Endothelial cell of hepatic sinusoid (primary cell): Measurements from ENCODE around the gene TSPOAP1.
"Not testable (repeated sequence)": the region's sequence is repeated elsewhere in the genome, so short reads cannot be mapped to it uniquely, and the experiment has no call there.

ENCODE experiments used
- in situ Hi-C: cut with HindIII; loops from 2 replicates; pipeline ENCODE4 v1.10.0; 2017; ENCODE audit warnings: low sequenced_read_pairs

The TSPOAP1 gene

DNA sequence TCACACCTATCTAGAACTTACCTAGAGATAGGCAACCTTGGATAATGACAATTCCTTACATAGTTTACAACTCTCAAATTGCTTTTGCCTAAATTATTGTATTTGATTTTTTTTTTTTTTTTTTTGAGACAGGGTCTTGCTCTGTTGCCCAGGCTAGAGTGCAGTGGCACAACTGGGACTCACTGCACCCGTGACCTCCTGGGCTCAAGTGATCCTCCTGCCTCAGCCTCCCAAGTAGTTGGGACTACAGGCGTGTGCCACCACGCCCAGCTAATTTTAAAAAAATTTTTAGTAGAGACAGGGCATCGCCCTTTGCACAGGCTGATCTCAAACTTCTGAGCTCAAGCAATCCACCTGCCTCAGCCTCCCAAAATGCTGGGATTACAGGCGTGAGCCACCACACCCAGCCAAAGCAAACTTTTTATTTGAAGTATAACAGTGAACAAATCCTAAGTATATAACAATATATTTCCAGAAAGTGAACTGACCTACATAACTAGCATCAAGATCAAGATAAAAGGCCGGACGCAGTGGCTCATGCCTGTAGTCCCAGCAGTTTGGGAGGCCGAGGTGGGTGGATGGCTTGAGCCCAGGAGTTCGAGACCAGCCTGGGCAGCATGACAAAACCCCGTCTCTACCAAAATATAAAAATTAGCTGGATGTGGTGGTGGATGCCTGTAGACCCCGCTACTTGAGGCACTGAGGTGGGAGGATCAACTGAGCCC lies 12.7 kb upstream of the TSPOAP1 start:
- in situ Hi-C loops = not testable (repeated sequence)

DNA sequence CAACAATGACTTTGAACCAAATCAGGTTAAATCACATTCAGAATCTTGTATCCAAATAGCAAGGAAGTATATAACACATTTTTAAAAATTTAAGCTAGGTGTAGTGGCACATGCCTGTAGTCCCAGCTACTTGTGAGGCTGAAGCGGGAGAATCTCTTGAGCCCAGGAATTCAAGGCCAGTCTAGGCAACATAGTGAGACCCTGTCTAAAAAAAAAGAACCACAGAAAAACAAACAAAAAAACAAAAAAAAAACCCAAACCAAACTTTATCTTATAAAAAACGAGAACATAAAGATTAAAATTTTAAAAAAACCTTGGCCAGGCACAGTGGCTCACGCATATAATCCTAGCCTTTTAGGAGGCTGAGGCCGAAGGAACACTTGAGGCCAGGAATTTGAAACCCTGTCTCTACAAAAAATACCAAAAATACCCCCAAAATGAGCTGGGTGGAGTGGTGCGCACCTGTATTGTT lies 11.8 kb upstream of the TSPOAP1 start:
- in situ Hi-C loops = no loop called here

DNA sequence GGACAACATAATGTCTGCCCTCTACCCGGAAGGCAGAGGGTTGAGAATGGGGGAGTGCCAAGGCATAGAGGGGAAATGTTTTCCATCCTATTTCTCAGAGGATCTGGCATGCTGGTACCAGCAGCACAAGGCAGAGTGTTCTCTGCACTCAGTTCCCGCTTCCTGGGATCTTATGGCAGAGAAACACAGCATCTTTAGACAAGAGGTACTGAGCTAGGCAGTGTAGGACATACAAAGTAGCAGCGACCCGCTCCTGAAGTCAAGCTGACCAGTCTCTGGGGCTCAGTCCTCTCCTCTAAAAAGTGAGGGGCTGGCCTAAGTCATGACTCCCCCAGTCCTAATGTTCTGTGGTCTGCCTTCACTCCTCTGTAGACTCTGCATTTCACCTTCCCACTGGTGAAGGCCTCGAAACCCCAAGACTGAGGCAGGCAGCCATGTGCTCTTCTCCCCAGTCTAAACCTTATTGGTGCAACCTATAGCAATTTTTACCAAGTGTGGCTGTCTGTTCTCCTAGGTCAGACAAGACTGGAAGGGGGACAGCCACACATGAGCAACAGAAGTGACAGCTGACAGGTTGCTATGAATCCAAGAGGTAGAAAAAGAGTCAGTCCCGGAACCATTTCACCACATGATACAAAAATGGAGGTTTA lies 11.3 kb upstream of the TSPOAP1 start:
- in situ Hi-C loops = no loop called here

DNA sequence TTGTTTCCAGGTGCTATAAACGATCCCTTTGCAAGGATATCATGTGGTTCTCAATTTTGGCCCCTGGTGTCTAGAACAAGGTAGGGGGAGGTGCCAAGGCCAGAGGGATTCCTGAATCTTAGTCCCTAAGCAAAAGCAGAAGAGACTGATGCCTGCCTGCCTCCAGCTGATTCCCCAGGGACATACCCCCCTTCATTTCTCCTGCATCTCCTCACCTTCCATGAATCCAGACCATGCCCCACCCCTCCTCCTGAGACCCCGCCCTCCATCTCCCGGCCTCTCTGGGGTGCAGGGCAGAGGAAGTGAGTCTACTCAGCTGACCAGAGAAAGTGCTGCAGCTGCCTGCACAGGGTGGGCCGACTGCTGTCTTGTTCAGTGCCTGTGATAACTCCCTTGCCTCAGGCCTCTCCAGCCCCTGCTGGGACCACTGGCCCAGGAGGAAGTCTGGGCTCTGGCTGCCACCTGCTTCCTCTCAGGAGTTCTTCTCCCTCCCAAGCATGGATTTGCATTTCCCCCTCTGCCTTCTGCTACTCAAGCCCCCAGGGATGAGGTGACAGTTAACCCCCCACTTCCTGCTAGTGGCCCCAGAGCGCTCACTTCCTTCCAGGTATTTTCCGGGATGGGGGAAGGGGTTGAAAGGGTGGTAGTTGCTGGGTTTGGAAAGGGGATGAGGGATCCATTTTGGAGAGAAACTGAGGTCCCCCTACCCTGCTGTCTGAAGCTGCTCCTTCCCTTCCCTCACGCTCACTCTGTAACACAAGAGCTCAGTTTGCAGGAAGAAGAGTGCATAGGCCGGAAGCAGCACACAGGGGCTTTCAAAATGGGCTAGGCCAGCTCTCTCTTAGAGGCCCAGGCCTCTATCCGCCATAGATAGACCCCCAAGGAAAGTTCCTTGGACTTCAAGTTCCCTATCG lies 10.5 kb upstream of the TSPOAP1 start:
- in situ Hi-C loops = no loop called here

DNA sequence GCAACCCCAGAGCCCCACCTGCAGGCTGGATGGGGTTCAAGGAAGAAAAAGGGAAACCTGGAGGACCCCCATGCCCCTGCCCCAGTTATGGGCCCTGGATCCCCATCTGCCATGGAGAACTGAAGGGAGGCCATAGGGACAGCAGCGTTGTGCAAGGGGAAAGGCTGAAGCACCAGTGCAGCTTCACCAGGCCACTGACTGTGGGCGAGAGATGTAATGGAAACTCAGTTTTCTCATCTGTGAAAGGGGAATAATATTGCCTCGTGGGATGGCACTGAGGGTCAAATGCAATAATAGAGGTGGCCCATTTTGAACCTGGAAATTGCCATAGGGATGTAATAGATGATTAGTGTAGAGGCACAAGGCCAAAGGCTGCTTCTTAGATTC lies 9.9 kb upstream of the TSPOAP1 start:
- in situ Hi-C loops = no loop called here

DNA sequence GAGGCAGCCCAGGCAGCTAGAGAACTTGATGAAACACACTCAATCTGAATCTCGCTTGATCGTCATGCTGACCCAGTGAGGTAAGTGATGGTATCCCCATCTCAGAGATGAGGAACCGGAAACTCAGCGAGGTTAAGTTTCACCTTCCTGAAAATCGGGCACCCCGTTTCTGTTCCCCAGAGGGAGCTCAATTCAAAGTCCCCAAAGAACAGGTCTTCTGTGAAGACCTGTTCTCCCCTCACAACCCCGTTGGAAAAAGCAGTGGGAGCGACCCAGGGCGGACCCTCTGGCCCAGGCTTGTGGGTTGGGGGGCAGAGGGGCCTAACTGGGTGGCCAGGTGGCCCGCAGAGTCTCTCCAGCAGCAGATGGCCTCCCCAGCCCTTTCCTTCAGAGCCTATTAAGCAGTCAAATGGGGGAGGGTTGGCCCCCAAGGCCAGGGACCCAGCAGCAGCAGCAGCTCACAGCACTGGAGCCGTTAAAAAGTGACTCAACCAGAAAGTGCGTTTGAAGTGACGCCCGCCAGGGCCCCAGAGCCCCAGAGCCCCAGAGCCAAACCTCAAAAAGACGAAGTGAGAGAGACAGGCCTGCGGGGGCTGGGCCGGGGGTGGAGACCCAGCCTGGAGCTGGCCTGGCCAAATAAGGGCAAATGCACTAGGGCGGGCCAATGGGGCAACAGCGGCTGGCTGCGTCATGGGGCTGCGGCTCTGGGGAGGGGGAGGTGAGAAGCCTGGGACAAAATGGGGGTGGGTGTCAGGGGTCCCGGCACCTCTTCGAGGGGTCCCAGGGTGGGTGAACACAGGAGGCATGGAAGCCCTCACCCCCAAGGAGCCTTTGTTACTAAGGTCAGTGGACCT lies 9.2 kb upstream of the TSPOAP1 start:
- in situ Hi-C loops = no loop called here

DNA sequence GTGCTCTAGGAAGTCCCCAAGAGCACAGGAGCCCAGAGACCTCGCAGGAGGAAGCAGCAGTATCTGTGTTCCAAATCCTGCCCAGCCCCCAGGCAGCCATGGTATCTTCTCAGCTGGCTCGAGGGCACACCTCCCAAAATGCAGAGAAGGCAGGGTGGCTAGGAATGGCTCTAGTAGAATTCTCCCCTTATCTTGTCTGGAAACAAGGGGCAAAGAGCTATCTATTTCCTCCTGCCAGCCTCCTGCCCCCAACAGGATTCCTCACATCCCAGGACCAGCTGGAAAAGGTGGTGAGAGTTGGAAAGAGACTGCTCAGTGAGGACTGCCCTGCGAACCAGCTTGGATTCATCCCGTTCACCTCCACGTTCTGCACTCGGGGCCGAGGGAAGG lies 8.6 kb upstream of the TSPOAP1 start:
- in situ Hi-C loops = no loop called here

DNA sequence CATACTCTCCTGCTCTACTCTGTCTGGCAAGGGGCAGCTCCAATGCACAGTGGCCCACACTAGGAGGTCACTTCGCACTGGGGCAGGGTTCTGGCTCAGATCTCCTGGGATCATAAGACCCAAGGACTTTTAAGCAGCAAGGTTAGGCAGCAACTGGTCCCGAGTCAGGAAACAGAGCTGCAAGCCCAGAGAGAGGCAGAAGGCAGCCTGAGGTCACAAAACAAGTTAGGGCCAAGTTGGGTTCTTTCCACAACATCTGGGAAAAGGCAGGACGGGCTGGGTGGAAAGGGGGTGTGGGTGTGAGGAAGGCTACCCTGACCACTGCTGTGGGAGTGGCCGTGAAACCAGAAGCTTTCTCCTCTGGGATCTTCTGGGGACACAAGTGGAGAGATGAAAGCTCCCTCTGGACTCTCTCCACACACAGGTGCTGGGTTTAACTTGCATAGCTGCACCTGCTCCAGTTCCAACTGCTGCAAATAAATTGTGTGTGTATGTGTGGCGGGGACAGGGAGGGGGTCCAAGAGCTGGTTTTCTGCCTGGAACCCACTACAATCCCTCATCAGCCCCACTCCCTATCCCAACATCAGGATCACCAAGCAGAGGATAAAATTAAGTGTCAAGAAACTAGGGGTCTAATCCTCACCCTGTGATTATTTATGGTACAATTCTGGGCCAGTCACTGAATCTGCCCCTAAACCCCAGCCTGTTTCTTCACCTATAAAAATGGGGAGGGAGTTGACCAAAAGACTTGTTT lies 8.0 kb upstream of the TSPOAP1 start:
- in situ Hi-C loops = no loop called here

DNA sequence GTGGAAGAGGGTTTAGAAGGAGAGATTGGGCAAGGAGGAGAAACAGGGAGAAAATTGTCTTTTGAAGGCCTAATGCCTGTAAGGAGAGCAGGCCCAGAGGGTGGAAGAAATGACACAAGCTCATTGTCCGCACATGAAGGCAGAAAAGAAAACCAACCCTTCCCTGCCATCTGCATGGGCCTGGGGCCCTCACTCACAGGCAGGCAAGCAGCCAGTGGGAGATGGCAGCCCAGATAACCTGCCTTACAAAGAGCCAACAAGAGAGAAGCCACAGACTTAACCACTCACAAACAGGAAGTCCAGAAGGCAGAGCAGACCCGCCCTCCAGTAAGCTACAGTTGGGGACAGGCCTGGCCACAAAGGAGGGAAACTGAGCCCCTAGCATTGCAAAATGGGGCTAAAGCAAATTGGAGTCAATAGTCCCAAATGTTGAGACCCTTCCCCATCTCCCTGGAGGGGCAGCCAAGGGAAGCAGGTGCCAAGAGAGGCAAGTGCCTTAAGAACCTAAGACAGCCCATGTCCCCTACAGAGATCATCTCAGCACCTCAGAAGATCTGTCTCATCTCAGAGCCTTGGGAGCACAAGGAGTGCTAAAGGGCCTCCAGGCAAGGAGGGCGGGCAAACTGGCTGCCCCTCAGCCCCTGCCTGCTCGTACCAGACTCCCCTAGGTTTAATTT lies 7.3 kb upstream of the TSPOAP1 start:
- in situ Hi-C loops = no loop called here

DNA sequence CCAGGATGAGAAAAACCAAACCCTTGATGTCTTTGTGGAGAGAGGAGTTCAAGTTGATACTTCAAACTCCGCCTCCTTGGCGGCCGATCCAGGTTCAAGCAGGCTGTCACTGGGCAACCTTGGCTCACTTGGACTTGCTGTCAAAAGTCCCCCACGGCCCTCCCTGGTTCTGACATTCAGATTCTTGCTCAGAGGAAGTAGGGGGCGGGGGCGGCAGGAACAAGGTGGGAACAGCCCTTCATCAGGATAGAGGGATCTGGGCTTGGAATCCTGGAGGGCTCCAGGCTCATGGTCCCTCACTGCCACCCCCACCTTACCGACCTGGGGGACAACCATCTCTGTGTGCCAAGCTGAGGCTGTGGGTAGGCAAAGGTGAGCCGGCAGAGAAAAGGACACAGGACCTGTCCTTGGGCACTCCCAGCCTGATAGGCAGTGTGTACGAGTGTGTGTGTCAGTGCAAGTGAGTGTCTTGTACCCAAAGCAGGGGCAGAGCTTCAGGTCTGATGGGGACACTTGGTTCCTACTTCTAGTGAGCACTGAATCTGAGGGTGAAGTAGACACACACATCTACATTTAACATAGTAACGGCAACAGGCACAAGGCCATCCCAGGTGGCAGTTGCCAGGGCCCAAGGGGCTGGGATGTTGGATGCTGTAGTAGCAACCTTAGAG lies 6.6 kb upstream of the TSPOAP1 start:
- in situ Hi-C loops = no loop called here

DNA sequence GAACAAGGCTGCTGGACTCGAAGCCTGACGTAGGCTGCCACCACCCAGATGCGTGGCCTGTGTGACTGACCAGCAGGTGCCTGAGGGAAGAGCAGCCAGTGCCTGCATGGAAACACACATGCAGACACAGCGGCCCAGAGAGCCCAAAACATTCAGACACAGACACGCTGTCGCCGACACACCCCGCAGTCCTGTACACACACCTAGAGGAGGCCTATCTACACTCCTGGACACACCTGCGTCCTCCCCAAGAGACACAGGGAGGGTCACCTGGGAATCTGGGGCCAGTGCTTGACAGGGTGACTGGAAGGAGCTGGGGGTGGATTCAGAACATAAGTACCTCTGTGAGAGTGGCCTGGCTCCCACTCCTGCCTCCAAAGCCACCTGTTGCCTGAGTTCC lies 6.1 kb upstream of the TSPOAP1 start:
- in situ Hi-C loops = no loop called here

DNA sequence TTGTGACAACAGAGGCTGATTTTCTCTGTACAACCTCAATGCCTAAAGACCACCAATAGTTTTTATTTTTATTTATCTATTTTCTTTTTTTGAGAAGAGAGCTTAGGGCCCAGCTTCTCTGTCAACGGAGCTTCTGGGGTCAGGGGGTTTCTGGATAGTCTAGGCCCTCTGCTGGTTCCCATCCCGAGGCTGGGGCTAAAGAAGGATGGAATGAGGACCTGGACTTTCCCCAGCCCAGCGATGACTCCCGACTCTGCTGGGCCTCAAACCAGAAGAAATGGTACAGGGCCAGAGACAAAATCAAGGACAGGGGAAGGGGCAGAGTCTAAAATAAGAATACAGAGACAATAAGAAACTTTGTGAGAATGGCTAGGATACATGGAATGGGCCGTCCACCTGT lies 5.7 kb upstream of the TSPOAP1 start:
- in situ Hi-C loops = no loop called here

DNA sequence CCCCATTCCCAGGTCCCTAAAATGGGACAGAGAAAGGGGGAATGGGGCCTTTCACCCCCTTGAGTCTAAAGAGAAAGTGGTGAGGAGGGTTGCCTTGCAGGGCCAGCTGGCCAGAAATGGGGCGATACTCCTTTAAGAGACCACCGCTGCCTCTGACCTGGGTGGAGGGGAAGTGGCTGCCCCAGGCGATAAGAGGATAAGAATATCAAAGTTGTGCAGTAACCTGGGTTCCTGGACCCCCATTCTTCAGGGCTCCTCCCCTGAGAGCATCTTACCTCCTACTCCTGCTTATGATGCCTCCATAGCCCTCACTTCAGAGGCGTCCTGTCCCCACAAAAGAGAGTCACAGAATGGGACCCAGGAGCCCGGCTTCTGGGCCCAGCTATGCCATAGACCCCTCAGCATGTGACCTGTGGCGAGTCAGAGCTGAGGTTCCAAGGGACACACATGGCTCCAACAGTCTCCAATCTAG lies 5.2 kb upstream of the TSPOAP1 start:
- in situ Hi-C loops = no loop called here

DNA sequence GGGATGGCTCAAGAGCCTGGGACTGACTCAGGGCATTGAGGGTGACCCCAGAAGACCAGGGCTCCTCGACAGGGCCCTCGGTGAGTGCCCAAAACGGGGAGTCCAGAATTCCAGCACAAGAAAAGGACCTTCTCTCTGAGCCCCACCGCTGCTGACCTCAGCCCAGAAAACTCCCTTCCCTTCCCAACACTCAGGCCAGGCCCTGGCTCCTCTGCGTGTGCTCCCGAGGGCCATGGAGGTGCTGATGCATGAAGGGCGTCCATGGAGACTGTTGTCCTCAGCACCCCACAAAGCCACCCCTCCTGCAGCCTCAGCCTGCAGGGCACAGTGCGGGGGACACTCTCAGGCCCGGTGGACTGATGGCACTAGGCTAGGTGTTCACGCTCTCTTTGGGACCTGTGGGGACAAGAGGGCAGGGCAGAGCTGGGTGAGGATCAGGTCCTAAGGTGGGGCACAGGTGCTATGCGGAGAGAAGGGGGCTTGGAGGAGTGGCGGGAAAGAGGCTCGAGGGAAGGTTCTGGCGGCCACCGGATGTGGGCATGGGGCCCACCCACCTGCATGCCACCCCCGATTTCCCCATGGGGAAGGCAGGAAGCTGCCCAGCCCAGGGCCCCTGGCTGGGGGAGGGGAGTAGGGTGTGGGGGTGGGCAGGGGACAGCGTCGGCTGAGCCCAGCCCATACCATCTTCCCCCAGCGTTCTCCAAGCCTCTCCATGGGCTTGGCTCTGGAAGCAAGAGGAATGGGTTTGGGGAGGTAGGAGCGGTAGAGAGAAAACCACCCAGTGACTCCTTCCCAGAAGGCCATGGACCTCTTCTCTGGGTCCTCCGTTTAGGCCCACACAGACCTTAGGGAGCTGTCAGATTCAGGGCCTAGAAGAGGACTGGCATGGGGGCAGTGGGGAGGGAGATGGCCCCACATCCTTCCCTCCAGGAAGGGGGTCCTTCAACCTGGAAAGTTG lies 4.5 kb upstream of the TSPOAP1 start:
- in situ Hi-C loops = no loop called here

DNA sequence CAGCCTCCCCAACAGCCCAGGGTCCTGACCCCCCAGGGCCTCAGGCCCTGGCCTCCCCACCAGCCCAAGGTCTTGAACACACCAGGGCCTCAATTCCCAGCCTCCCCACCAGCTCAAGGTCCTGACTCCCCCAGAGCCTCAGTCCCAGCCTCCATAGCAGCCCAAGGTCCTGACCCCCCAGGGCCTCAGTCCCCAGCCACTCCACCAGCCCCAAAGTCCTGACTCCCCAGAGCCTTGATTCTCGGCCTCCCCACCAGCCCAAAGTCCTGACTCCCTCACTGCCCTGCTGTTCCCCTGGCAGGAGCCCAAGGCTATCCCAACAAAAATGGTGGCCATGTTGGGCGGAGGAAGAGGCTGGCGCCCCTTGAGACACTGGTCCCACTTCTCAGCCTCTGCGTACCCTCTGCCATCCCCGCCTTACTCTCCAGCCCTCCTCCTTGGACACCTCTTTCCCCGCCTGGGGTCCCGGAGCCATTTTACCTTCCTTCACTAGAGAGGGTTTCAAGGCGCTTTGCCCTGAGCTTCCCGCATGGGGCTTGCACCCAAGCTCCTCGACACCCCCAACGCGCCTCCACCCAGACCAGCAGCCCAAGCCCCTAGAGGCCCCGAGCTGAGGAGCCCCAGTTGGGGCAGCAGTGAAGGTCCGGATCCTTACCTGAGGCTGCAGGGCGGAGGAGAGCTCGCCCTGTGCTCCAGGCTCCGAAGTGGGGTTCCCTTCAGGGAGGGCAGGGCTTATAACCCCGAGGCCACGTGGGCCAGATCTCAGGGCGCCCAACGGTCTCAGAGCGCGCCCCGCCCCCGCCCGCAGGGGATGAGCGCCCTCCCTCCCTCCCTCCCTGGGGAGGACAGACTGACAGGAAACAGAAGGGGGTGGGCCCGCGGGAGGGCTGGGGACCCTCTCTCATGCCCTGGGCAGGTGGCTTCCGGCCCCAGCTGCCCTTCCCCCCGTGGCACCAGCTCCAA lies 3.5 kb upstream of the TSPOAP1 start:
- in situ Hi-C loops = no loop called here

DNA sequence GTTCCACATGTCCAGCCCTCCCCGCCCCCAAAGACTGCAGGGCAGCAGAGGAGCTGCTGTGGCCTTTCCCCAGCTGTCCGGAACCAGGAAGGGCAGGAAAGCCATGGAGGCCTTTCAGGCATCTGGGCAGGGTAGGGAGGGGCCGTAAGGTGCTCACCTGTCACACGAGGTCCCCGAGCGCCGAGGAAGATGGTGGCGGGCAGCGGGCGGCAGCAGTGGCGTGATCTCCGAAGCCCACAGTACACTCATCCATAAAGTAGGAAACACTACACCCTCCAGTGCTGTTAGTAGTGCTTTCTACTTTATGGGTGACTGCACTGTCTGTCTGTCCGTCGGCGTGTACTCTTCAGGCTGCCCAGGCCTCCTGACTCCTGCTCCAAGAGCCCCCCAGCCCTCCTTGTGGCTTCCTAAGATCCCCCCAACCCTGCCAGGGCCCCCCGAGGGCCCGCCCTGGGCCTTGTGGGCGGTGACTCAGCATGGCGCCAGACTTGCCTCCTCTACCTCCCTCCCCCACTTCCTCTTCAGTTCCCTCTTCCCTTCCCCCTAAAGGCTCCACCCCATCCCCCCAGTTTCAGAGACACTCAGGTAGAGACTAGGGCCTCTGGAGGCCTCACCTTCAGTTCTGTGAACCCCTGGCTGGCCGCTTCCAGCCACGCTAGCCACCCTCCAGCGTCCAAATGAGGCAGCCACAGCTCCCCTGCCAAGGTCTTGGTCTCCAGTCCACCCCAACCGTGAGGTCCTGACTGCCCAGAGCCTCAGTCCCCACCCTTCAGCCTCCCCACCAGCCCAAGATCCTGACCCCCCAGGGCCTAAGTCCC lies 2.6 kb upstream of the TSPOAP1 start:
- in situ Hi-C loops = no loop called here
